Type B pancreatic cell (in vitro differentiated cells): ENCODE data around the gene NFKBIE. TPM values are rescaled to one million over a fixed set of nuclear protein-coding genes. Genes with fewer than 3 reads are reported as not detected.

Experiments
- DNase-seq: peaks from one replicate; pipeline ENCODE4 v3.0.0; 2021; ENCODE audit warnings: mixed read lengths; ENCODE audit not compliant: unreplicated experiment; ENCODE audit errors: extremely low spot score
- H3K27ac Mint-ChIP-seq: 2 replicates; pipeline ENCODE4 v1.8.0; 2021; ENCODE audit warnings: mild to moderate bottlenecking, mixed read lengths
- H3K27me3 Mint-ChIP-seq: 2 replicates; pipeline ENCODE4 v1.8.0; 2021; ENCODE audit warnings: mixed read lengths
- H3K36me3 Mint-ChIP-seq: 2 replicates; pipeline ENCODE4 v1.8.0; 2021; ENCODE audit warnings: mixed read lengths
- H3K4me1 Mint-ChIP-seq: one replicate; pipeline ENCODE4 v1.8.0; 2021; ENCODE audit warnings: mixed read lengths; ENCODE audit not compliant: unreplicated experiment
- H3K4me3 Mint-ChIP-seq: 2 replicates; pipeline ENCODE4 v1.8.0; 2021; ENCODE audit warnings: mild to moderate bottlenecking, mixed read lengths
- H3K9me3 Mint-ChIP-seq: 2 replicates; pipeline ENCODE4 v1.8.0; 2021; ENCODE audit warnings: mixed read lengths
- CTCF ChIP-seq: fragments of 200-600 bp; sonication (generic); conservative IDR thresholded peaks from 2 replicates; pipeline ENCODE4 v1.5.0; 2021; ENCODE audit warnings: antibody characterized with exemption, mild to moderate bottlenecking
- total RNA-seq: library from RNA; stranded (reverse); gene quantifications from 2 replicates; pipeline ENCODE4 v1.2.1, GENCODE V29; 2021; ENCODE audit warnings: low replicate concordance

Gene NFKBIE
- total RNA-seq, 1 donor from 2014 or later, result 9.2 TPM

- no peak for DNase-seq
- H3K4me1 Mint-ChIP-seq, result peaks cover 4% of the 10 kb centered on the region
- no peak overlapping the region for H3K4me3 Mint-ChIP-seq
- TF ChIP-seq CTCF, result peak; percentile 84
- H3K27me3 Mint-ChIP-seq, result no peaks in the 10 kb centered on the region
- peaks cover 19% of the 10 kb centered on the region for H3K36me3 Mint-ChIP-seq
- H3K9me3 Mint-ChIP-seq, result no peaks in the 10 kb centered on the region
- H3K27ac Mint-ChIP-seq, result no peak overlapping the region
These were observed 39.2 kb upstream of the NFKBIE start for GRCh38 chr6:44304282-44305199.

GRCh38 chr6:44303842-44304241 lies 38.5 kb upstream of the NFKBIE start:
- H3K27me3 Mint-ChIP-seq, result peaks cover 7% of the 10 kb centered on the region
- no peak overlapping the region for H3K4me3 Mint-ChIP-seq
- no peaks in the 10 kb centered on the region for H3K9me3 Mint-ChIP-seq
- no peak for DNase-seq
- peaks cover 4% of the 10 kb centered on the region for H3K4me1 Mint-ChIP-seq
- no peak for TF ChIP-seq CTCF
- H3K27ac Mint-ChIP-seq, result no peak overlapping the region
- peaks cover 19% of the 10 kb centered on the region for H3K36me3 Mint-ChIP-seq

DNA sequence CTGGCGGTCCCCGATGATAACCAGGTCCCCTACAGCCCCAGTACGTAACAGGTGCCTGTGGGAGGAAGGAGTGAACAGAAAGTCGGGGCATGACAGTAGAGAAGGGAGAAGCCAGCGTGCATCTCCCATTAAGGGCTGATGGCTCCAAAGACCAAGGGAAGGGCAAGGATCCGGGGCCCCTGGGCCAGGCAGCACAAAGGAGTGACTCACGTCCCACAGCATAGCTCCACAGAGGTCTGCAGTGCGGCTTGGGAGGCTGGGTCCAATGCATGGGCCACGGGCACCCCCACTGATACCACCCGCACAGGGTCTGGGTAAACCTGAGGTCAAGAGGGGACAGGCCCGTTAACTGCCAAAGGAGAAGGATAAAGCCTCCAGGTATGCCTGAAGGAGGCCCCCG lies 37.5 kb upstream of the NFKBIE start:
- Mint-ChIP-seq H3K4me1 (peaks cover 4% of the 10 kb centered on the region), H3K27ac (no peak overlapping the region), H3K4me3 (no peak overlapping the region), H3K36me3 (peaks cover 16% of the 10 kb centered on the region), H3K27me3 (peaks cover 16% of the 10 kb centered on the region), H3K9me3 (no peaks in the 10 kb centered on the region)
- no peak for TF ChIP-seq CTCF
- DNase-seq, result no peak

GRCh38 chr6:44301782-44302564 lies 36.6 kb upstream of the NFKBIE start:
- Mint-ChIP-seq H3K36me3 (peaks cover 15% of the 10 kb centered on the region), H3K9me3 (no peaks in the 10 kb centered on the region), H3K27ac (no peak overlapping the region), H3K4me3 (no peak overlapping the region), H3K4me1 (peaks cover 4% of the 10 kb centered on the region), H3K27me3 (peaks cover 21% of the 10 kb centered on the region)
- no peak for TF ChIP-seq CTCF
- DNase-seq, result no peak

GRCh38 chr6:44301106-44301505 lies 35.8 kb upstream of the NFKBIE start:
- no peak for DNase-seq
- H3K9me3 Mint-ChIP-seq, result no peaks in the 10 kb centered on the region
- H3K36me3 Mint-ChIP-seq, result peaks cover 15% of the 10 kb centered on the region
- H3K27me3 Mint-ChIP-seq, result peaks cover 30% of the 10 kb centered on the region
- no peak overlapping the region for H3K4me3 Mint-ChIP-seq
- TF ChIP-seq CTCF, result no peak
- no peak overlapping the region for H3K27ac Mint-ChIP-seq
- H3K4me1 Mint-ChIP-seq, result peaks cover 4% of the 10 kb centered on the region
